ENCODE data around the gene RTL9. TPM values are rescaled to one million over a fixed set of nuclear protein-coding genes. Genes with fewer than 3 reads are reported as not detected.
A peak's percentile ranks its signal among the peaks of the same experiment; 100 is the strongest.

RTL9 gene
- total RNA-seq, 2 donors from 2014 or later: not detected

DNA sequence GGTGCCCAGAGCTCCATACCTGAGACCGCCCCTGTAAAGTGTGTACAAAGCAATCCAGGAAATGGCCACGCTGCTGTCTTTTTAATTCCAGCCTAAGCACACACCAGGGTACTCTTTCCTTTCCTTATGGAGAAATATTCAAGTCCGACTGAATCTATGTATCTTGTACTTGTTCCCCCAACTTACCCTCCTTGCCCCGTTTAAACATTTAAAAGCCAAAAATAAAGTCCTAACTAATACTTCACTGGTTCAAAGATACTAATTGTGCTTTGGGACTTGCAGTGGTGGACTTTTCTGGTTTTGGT lies 40.0 kb upstream of the RTL9 start:
- Histone ChIP-seq H3K4me1 (no peaks in the 10 kb centered on the region), H3K36me3 (replicated peaks in 1 of 2; ENCODE audit: insufficient read depth in 1 of 2, low read depth in 2 of 2) (no peaks in the 10 kb centered on the region), H3K9me3 (no peaks in the 10 kb centered on the region), H3K27ac (peak overlapping the region; percentile 56 to 91 (median 86)), H3K4me3 (peak overlapping the region in 1 of 2 donors; percentile 8), H3K27me3 (no peaks in the 10 kb centered on the region)
- peak; percentile 57 for ATAC-seq
- WGBS, 2 donors: 0% methylated on average over 3 to 4 of the region's 4 CpGs
- intact Hi-C loops (cut with DNase I): no loop called here
- peak in 2 of 4 donors; percentile 35 to 46 for DNase-seq
- TF ChIP-seq, protein P1, sequence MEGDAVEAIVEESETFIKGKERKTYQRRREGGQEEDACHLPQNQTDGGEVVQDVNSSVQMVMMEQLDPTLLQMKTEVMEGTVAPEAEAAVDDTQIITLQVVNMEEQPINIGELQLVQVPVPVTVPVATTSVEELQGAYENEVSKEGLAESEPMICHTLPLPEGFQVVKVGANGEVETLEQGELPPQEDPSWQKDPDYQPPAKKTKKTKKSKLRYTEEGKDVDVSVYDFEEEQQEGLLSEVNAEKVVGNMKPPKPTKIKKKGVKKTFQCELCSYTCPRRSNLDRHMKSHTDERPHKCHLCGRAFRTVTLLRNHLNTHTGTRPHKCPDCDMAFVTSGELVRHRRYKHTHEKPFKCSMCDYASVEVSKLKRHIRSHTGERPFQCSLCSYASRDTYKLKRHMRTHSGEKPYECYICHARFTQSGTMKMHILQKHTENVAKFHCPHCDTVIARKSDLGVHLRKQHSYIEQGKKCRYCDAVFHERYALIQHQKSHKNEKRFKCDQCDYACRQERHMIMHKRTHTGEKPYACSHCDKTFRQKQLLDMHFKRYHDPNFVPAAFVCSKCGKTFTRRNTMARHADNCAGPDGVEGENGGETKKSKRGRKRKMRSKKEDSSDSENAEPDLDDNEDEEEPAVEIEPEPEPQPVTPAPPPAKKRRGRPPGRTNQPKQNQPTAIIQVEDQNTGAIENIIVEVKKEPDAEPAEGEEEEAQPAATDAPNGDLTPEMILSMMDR (IDR thresholded peaks at IDR 0.05): no peak

DNA sequence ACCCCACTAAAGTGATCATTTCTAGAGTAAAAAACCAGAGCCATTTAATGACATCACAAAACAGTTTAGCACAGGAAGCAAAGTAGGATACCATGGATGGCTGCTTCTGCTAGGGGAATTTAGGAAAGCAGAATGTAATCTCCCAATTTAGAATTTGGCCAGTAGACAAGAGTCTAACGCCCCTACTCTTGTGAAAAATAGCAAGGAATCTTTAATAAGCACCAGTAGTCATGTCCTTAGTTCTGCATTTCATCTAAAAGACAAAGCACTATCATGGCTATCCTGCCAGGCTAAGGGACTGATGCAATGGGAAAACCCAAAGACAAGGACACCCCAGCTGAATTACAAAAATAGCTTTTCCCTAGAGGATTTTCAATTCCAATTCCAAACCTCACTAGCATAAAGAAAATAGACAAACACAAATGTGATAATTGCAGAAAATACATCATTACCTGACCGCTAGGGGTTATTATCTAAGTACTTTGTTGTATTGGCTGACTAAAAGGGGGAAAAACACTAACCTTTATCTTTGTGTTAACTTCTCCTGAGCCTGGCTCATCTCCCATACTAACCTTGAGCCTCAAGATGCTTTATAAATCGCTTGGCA lies 38.2 kb upstream of the RTL9 start:
- no peak for ATAC-seq
- no peaks in the 10 kb centered on the region for H3K4me1 ChIP-seq
- 80 to 85% methylated on average over 3 of the region's 3 CpGs for WGBS, 2 donors
- H3K9me3 ChIP-seq: no peaks in the 10 kb centered on the region
- no peaks in the 10 kb centered on the region for H3K36me3 ChIP-seq (replicated peaks in 1 of 2; ENCODE audit: insufficient read depth in 1 of 2, low read depth in 2 of 2)
- TF ChIP-seq, protein P1 (IDR thresholded peaks at IDR 0.05): no peak
- TF ChIP-seq POLR2A (IDR thresholded peaks at IDR 0.05): no peak
- H3K27me3 ChIP-seq: no peaks in the 10 kb centered on the region
- DNase-seq: no peak
- H3K27ac ChIP-seq: no peak overlapping the region
- H3K4me3 ChIP-seq: no peak overlapping the region
- intact Hi-C loops (cut with DNase I): no loop called here

DNA sequence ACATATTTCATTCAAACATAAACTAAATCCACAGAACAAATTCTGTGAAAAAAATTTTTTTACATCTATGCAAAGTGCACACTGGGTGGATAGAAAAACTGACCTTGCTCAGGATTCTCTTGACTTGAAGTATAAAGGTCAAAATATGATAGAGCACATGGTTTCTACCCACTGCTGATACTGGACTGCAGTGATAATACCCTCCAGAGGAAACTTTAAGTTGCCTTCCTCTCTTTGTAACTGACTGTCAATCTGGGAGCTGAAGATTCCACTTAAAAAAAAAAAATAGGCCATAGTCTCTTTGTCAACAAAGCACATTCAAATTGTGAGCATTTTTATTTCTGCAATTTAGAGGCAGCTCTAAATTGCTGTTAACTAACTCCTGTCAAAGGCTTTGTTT lies 37.6 kb upstream of the RTL9 start:
- intact Hi-C loops (cut with DNase I): no loop called here
- H3K27me3 ChIP-seq: no peaks in the 10 kb centered on the region

DNA sequence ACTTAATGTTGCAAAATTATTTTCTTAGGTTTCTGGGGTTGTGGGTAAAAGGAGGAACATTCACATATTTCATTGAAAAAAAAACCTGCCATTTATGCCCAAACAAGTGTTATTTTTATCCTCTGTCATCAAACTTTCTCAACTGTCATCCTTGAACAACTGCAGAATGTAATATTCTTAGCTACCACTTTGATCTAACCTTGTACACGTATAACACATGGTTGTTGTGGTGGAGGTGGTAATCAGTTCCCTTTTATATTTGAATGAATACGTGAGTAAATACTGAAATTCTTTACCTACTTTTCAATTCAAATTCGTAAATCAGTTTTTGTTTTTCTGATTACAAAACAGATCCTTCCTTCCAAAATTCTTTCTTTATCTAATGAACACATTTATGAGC lies 37.0 kb upstream of the RTL9 start:
- 75 to 81% methylated on average over 3 of the region's 3 CpGs for WGBS, 2 donors
- H3K36me3 ChIP-seq (replicated peaks in 1 of 2; ENCODE audit: insufficient read depth in 1 of 2, low read depth in 2 of 2): no peaks in the 10 kb centered on the region
- no peaks in the 10 kb centered on the region for H3K4me1 ChIP-seq
- DNase-seq (no peak), ATAC-seq (no peak)
- TF ChIP-seq, protein P1 (IDR thresholded peaks at IDR 0.05): no peak
- TF ChIP-seq POLR2A (IDR thresholded peaks at IDR 0.05): no peak
- no peak overlapping the region for H3K4me3 ChIP-seq
- H3K9me3 ChIP-seq: no peaks in the 10 kb centered on the region
- no peaks in the 10 kb centered on the region for H3K27me3 ChIP-seq
- H3K27ac ChIP-seq: no peak overlapping the region
- intact Hi-C loops (cut with DNase I): no loop called here

More for the DNA sequence above, 37.6 kb upstream of the RTL9 start:
- Histone ChIP-seq H3K27ac (no peak overlapping the region), H3K36me3 (replicated peaks in 1 of 2; ENCODE audit: insufficient read depth in 1 of 2, low read depth in 2 of 2) (no peaks in the 10 kb centered on the region), H3K4me1 (no peaks in the 10 kb centered on the region), H3K4me3 (no peak overlapping the region), H3K9me3 (no peaks in the 10 kb centered on the region)
- TF ChIP-seq, protein P1 (IDR thresholded peaks at IDR 0.05): no peak
- no peak for TF ChIP-seq POLR2A (IDR thresholded peaks at IDR 0.05)
- ATAC-seq (no peak), DNase-seq (no peak)

DNA sequence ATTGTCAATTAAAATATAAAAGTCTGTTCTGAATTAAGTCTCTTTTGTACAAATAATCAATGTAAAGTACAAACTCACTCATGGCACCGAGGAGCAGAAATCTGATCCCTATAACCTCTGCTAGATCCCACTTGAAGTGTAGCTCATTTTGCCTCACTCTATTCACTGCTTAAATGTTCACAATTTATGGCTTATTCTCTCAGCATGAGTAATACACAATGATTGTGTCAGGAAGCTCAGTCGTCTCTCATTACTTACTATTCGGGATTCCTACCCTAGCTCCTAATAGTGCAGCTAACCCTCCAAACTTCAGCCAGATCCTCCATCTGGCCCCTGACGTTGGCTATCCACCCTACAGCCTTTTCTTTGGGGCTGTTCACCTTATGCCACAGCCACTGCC lies 36.0 kb upstream of the RTL9 start:
- Histone ChIP-seq H3K4me1 (no peaks in the 10 kb centered on the region), H3K36me3 (replicated peaks in 1 of 2; ENCODE audit: insufficient read depth in 1 of 2, low read depth in 2 of 2) (no peaks in the 10 kb centered on the region), H3K27me3 (no peaks in the 10 kb centered on the region), H3K4me3 (no peak overlapping the region), H3K9me3 (no peaks in the 10 kb centered on the region), H3K27ac (no peak overlapping the region)
- ATAC-seq (no peak), DNase-seq (no peak)
- TF ChIP-seq, protein P1 (IDR thresholded peaks at IDR 0.05): no peak
- TF ChIP-seq POLR2A (IDR thresholded peaks at IDR 0.05): no peak
- 66 to 71% methylated on average over 4 of the region's 4 CpGs for WGBS, 2 donors
- intact Hi-C loops (cut with DNase I): no loop called here
